ENCODE measurements around the gene SAFB2. TPM values are rescaled to one million over a fixed set of nuclear protein-coding genes. Genes with fewer than 3 reads are reported as not detected.

Gene SAFB2
- total and polyA plus RNA-seq, 2 donors (not counting 1 experiment from before 2014, with no cell fraction given): 76.5 to 242 TPM

GRCh38 chr19:5627395-5627904 is 4.9 kb upstream of the SAFB2 start:
- no peaks in the 10 kb centered on the region for H3K27me3 Mint-ChIP-seq
- no peak overlapping the region for H2AFZ ChIP-seq (ENCODE audit: insufficient read depth, low read depth, low read length, poor library complexity, severe bottlenecking)
- POLR2A ChIA-PET: interaction anchor here (0.5 to 0.6 kb wide), 2 partner anchors 88 to 1149 kb away, joined by 3 to 6 read pairs; no protein-coding TSS in a partner anchor
- intact Hi-C loops (cut with micrococcal nuclease): loop anchor here (10.0 kb wide), 2 partner anchors 493 to 1153 kb away; partner anchors contain the start of gene HDGFL2
- no peaks in the 10 kb centered on the region for H3K27me3 ChIP-seq (replicated peaks in 1 of 4; ENCODE audit: control extremely low read depth in 1 of 4, control insufficient read depth in 3 of 4, insufficient read depth in 4 of 4, low read length in 3 of 4)
- H4K20me1 ChIP-seq (ENCODE audit: control insufficient read depth, insufficient read depth, low read length, poor library complexity, severe bottlenecking): peaks cover 89% of the 10 kb centered on the region
- no peak for TF ChIP-seq EZH2 (IDR thresholded peaks at IDR 0.05; ENCODE audit: borderline replicate concordance, insufficient read depth, low read depth, low read length, poor library complexity, severe bottlenecking)
- TF ChIP-seq CTCF (IDR thresholded peaks at IDR 0.05): no peak
- CTCF ChIA-PET: interaction anchor here (0.7 to 1.4 kb wide), 2 partner anchors 60 to 62 kb away, joined by 3 to 5 read pairs; partner anchors contain the start of gene RPL36
- peaks cover 82% of the 10 kb centered on the region for H3K4me1 Mint-ChIP-seq
- peak overlapping the region; percentile 38 for H3K4me3 Mint-ChIP-seq
- WGBS (ENCODE audit: insufficient coverage): 19% methylated on average over 4 of the region's 6 CpGs
- H3K4me3 ChIP-seq (ENCODE audit: control extremely low read depth in 1 of 5, extremely low read depth in 1 of 5, insufficient read depth in 1 of 5, low read depth in 2 of 5, low read length in 4 of 5): no peak overlapping the region
- peak overlapping the region; percentile 45 to 95 for H3K27ac ChIP-seq (ENCODE audit: low read length in 2 of 2)
- peaks cover 94% of the 10 kb centered on the region for H3K79me2 ChIP-seq (ENCODE audit: control insufficient read depth, insufficient read depth, low read length)
- ATAC-seq (ENCODE audit: low read depth) (peak; percentile 8), DNase-seq (peak; percentile 85)
- H3K9me3 ChIP-seq (ENCODE audit: control extremely low read depth in 1 of 3, control insufficient read depth in 2 of 3, insufficient read depth in 1 of 3, low read length in 2 of 3): no peaks in the 10 kb centered on the region
- peak overlapping the region; percentile 78 for H3K27ac Mint-ChIP-seq
- H3K4me2 ChIP-seq (replicated peaks; ENCODE audit: low read depth, low read length, poor library complexity, severe bottlenecking): peak overlapping the region; percentile 14
- H3K36me3 ChIP-seq (replicated peaks in 1 of 2; ENCODE audit: control extremely low read depth in 1 of 2, control insufficient read depth in 1 of 2, extremely low read depth in 1 of 2, insufficient read depth in 2 of 2, low read length in 1 of 2): peaks cover 15 to 67% of the 10 kb centered on the region in 2 experiments
- H3K4me1 ChIP-seq (ENCODE audit: control insufficient read depth in 2 of 2, insufficient read depth in 2 of 2, low read length in 2 of 2): peaks cover 61 to 69% of the 10 kb centered on the region in 2 donors
- H3K9me3 Mint-ChIP-seq (ENCODE audit: insufficient read depth): no peaks in the 10 kb centered on the region
- H3K9ac ChIP-seq (ENCODE audit: low read length): no peak overlapping the region

GRCh38 chr19:5625641-5626040 is 3.1 kb upstream of the SAFB2 start:
- TF ChIP-seq EZH2 (IDR thresholded peaks at IDR 0.05; ENCODE audit: borderline replicate concordance, insufficient read depth, low read depth, low read length, poor library complexity, severe bottlenecking) (no peak), CTCF (IDR thresholded peaks at IDR 0.05) (no peak)
- intact Hi-C loops (cut with micrococcal nuclease): loop anchor here (10.0 kb wide), 2 partner anchors 491 to 1151 kb away; partner anchors contain the start of gene HDGFL2
- WGBS (ENCODE audit: insufficient coverage): 82% methylated on average over 12 of the region's 12 CpGs
- H3K27me3 Mint-ChIP-seq: no peaks in the 10 kb centered on the region
- peaks cover 73 to 78% of the 10 kb centered on the region in 2 donors for H3K4me1 ChIP-seq (ENCODE audit: control insufficient read depth in 2 of 2, insufficient read depth in 2 of 2, low read length in 2 of 2)
- H3K27ac Mint-ChIP-seq: peak overlapping the region; percentile 91
- no peaks in the 10 kb centered on the region for H3K9me3 ChIP-seq (ENCODE audit: control extremely low read depth in 1 of 3, control insufficient read depth in 2 of 3, insufficient read depth in 1 of 3, low read length in 2 of 3)
- peak overlapping the region in 1 of 2 donors; percentile 95 for H3K27ac ChIP-seq (ENCODE audit: low read length in 2 of 2)
- H4K20me1 ChIP-seq (ENCODE audit: control insufficient read depth, insufficient read depth, low read length, poor library complexity, severe bottlenecking): peaks cover 85% of the 10 kb centered on the region
- H3K9me3 Mint-ChIP-seq (ENCODE audit: insufficient read depth): no peaks in the 10 kb centered on the region
- H3K27me3 ChIP-seq (replicated peaks in 1 of 4; ENCODE audit: control extremely low read depth in 1 of 4, control insufficient read depth in 3 of 4, insufficient read depth in 4 of 4, low read length in 3 of 4): no peaks in the 10 kb centered on the region
- H3K4me2 ChIP-seq (replicated peaks; ENCODE audit: low read depth, low read length, poor library complexity, severe bottlenecking): peak overlapping the region; percentile 90
- ATAC-seq (ENCODE audit: low read depth): no peak
- H3K36me3 ChIP-seq (replicated peaks in 1 of 2; ENCODE audit: control extremely low read depth in 1 of 2, control insufficient read depth in 1 of 2, extremely low read depth in 1 of 2, insufficient read depth in 2 of 2, low read length in 1 of 2): peaks cover 12 to 62% of the 10 kb centered on the region in 2 experiments
- no peak for DNase-seq
- ChIA-PET POLR2A (interaction anchor here (0.6 kb wide), 1 partner anchor 15 kb away, joined by 10 read pairs; no protein-coding TSS in a partner anchor), CTCF (interaction anchor here (1.4 kb wide), 1 partner anchor 64 kb away, joined by 5 read pairs; the partner anchor contains the start of gene RPL36)
- H3K79me2 ChIP-seq (ENCODE audit: control insufficient read depth, insufficient read depth, low read length): peaks cover 92% of the 10 kb centered on the region
- peak overlapping the region; percentile 99 for H3K4me3 Mint-ChIP-seq
- no peak overlapping the region for H3K9ac ChIP-seq (ENCODE audit: low read length)
- peaks cover 78% of the 10 kb centered on the region for H3K4me1 Mint-ChIP-seq
- no peak overlapping the region for H3K4me3 ChIP-seq (ENCODE audit: control extremely low read depth in 1 of 5, extremely low read depth in 1 of 5, insufficient read depth in 1 of 5, low read depth in 2 of 5, low read length in 4 of 5)
- H2AFZ ChIP-seq (ENCODE audit: insufficient read depth, low read depth, low read length, poor library complexity, severe bottlenecking): no peak overlapping the region

Data from B cell (primary cell).